ENCODE measurements around the gene RNF144B. TPM values are rescaled to one million over a fixed set of nuclear protein-coding genes. Genes with fewer than 3 reads are reported as not detected.

The RNF144B gene
- total and polyA plus RNA-seq, 9 of the 15 experiments (the other 6 are each of a cell fraction or from before 2014, with no cell fraction given) = 0.01 TPM; not detected in 8

- TF ChIP-seq, protein P1, sequence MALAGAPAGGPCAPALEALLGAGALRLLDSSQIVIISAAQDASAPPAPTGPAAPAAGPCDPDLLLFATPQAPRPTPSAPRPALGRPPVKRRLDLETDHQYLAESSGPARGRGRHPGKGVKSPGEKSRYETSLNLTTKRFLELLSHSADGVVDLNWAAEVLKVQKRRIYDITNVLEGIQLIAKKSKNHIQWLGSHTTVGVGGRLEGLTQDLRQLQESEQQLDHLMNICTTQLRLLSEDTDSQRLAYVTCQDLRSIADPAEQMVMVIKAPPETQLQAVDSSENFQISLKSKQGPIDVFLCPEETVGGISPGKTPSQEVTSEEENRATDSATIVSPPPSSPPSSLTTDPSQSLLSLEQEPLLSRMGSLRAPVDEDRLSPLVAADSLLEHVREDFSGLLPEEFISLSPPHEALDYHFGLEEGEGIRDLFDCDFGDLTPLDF (CRISPR knock-in tag; IDR thresholded peaks at IDR 0.05) = no peak
- TF ChIP-seq KLF13 (tag; IDR thresholded peaks at IDR 0.05; ENCODE audit: borderline replicate concordance, low read depth) = no peak
- no peak for TF ChIP-seq GTF3C2 (IDR thresholded peaks at IDR 0.05; ENCODE audit: borderline replicate concordance, extremely low read depth, insufficient read length)
These were observed 27.8 kb upstream of the RNF144B start (continued) for GRCh38 chr6:18359237-18359885.

DNA sequence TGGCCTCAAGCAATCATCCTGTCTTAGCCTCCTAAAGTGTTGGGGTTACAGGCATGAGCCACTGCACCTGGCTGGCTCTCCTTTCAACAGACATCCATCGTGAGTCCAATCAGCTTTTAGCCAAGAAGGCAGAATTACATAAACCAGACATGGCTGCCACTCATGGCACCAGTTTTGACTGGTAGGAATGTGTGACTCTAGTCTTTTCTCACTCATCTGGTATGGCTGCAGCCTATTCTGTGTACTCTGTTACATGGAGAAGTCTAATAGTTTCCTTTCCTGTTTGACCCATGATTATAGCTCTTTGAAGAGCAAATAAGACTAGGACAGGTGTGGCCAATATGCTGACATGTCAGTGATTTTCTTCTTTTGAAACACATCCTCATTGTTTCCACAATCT is 27.0 kb upstream of the RNF144B start:
- H3K36me3 ChIP-seq (ENCODE audit: control insufficient read depth, insufficient read depth, low read length) = no peaks in the 10 kb centered on the region
- FAIRE-seq (no peak), ATAC-seq (no peak), DNase-seq (ENCODE audit: extremely low read depth in 1 of 4, low spot score in 3 of 4) (no peak)
- no peaks in the 10 kb centered on the region for H3K79me2 ChIP-seq (ENCODE audit: control insufficient read depth, insufficient read depth, low read length)
- H3K27ac ChIP-seq (ENCODE audit: extremely low read depth, low read depth, low read length) = no peak overlapping the region
- intact Hi-C loops (cut with micrococcal nuclease) = no loop called here
- POLR2A ChIA-PET = interaction anchor here (0.7 kb wide), 2 partner anchors 104 to 221 kb away, joined by 3 read pairs; no protein-coding TSS in a partner anchor
- no peak overlapping the region for H3K4me3 ChIP-seq
- H3K9ac ChIP-seq (ENCODE audit: insufficient read depth in 1 of 2, low read depth in 2 of 2, low read length in 2 of 2) = no peak overlapping the region
- H3K9me3 ChIP-seq (replicated peaks; ENCODE audit: control insufficient read depth, insufficient read depth, low read depth, low read length) = no peaks in the 10 kb centered on the region
- no peaks in the 10 kb centered on the region for H4K20me1 ChIP-seq (replicated peaks; ENCODE audit: control insufficient read depth, insufficient read depth, low read length)
- BruUV-seq (replicated peaks) = no TSS peak
- no peak overlapping the region for H2AFZ ChIP-seq (ENCODE audit: low read depth, low read length)
- H3K4me2 ChIP-seq (ENCODE audit: insufficient read depth, low read length) = no peak overlapping the region
- H3K4me1 ChIP-seq (replicated peaks in 1 of 2; ENCODE audit: control insufficient read depth in 2 of 2, insufficient read depth in 2 of 2, low read length in 2 of 2) = no peaks in the 10 kb centered on the region
- H3K9me1 ChIP-seq (ENCODE audit: control insufficient read depth, insufficient read depth, low read length) = no peaks in the 10 kb centered on the region
- H3K27me3 ChIP-seq (ENCODE audit: control insufficient read depth in 2 of 2, insufficient read depth in 2 of 2, low read length in 2 of 2) = no peaks in the 10 kb centered on the region
- CTCF ChIA-PET (ENCODE audit: low intra/inter-chr PET ratio) = no interaction called here
- in situ Hi-C loops (cut with MboI) = no loop called here
- WGBS (ENCODE audit: insufficient coverage, low coverage, missing lambda C conversion rate) = 0% methylated on average over 1 of the region's 1 CpG
- TF ChIP-seq, protein P2, sequence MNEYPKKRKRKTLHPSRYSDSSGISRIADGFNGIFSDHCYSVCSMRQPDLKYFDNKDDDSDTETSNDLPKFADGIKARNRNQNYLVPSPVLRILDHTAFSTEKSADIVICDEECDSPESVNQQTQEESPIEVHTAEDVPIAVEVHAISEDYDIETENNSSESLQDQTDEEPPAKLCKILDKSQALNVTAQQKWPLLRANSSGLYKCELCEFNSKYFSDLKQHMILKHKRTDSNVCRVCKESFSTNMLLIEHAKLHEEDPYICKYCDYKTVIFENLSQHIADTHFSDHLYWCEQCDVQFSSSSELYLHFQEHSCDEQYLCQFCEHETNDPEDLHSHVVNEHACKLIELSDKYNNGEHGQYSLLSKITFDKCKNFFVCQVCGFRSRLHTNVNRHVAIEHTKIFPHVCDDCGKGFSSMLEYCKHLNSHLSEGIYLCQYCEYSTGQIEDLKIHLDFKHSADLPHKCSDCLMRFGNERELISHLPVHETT (CRISPR knock-in tag; conservative IDR thresholded peaks at IDR 0.05 in 1 of 2, IDR thresholded peaks at IDR 0.05 in 1 of 2) = no peak
- TF ChIP-seq THAP7 (CRISPR knock-in tag; IDR thresholded peaks at IDR 0.05) (no peak), NFE2 (IDR thresholded peaks at IDR 0.05; ENCODE audit: low read depth) (no peak), ZBTB1 (CRISPR knock-in tag; IDR thresholded peaks at IDR 0.05; ENCODE audit: borderline replicate concordance, low read depth) (no peak), EGR1 (conservative IDR thresholded peaks at IDR 0.05) (no peak), EP400 (IDR thresholded peaks at IDR 0.05) (no peak), MYNN (IDR thresholded peaks at IDR 0.05) (no peak), MYNN (CRISPR knock-in tag; IDR thresholded peaks at IDR 0.05) (no peak), SIN3A (IDR thresholded peaks at IDR 0.05; ENCODE audit: borderline replicate concordance in 2 of 2, control insufficient read depth in 1 of 2, low read depth in 2 of 2, low read length in 2 of 2) (no peak), ZNF586 (CRISPR knock-in tag; conservative IDR thresholded peaks at IDR 0.05) (no peak)

Data from K562 (cell line).